Muscle of leg (tissue), 11 donors: ENCODE measurements around the gene CFD. TPM values are rescaled to one million over a fixed set of nuclear protein-coding genes. Genes with fewer than 3 reads are reported as not detected.

Experiments
- DNase-seq: peaks from one replicate; pipeline ENCODE4 v3.0.0; 2013
- H3K27ac ChIP-seq: one replicate; pipeline ENCODE4 v1.5.1; 2013; ENCODE audit warnings: mild to moderate bottlenecking, low read length, control low read depth
- H3K27me3 ChIP-seq: one replicate; pipeline ENCODE4 v1.6.1; 2013; ENCODE audit warnings: low read length; ENCODE audit not compliant: control insufficient read depth, insufficient read depth
- H3K36me3 ChIP-seq: one replicate; pipeline ENCODE4 v1.6.1; 2013; ENCODE audit warnings: low read length; ENCODE audit not compliant: control insufficient read depth, insufficient read depth
- H3K4me1 ChIP-seq: one replicate; pipeline ENCODE4 v1.6.1; 2013; ENCODE audit warnings: low read length; ENCODE audit not compliant: control insufficient read depth, insufficient read depth
- H3K4me3 ChIP-seq: one replicate; pipeline ENCODE4 v1.5.1; 2013; ENCODE audit warnings: low read length, control low read depth
- H3K9me3 ChIP-seq: replicated peaks from 2 replicates; pipeline ENCODE4 v1.6.1; 2013; ENCODE audit warnings: low read depth, low read length; ENCODE audit not compliant: control insufficient read depth
- WGBS: methylation state at CpG from one replicate; pipeline ENCODE4 v1.1.5; 2013; ENCODE audit warnings: missing lambda C conversion rate; ENCODE audit not compliant: insufficient coverage; 5-methylcytosine and 5-hydroxymethylcytosine counted together
- polyA plus RNA-seq, 8 donors: library from polyadenylated mRNA; unstranded; fragments of 120-200 nt; gene quantifications; one replicate each; pipeline versions ENCODE4 v1.2.1 to v1.2.3, GENCODE V29; 2013; ENCODE audit warnings: inconsistent platforms in 1 of 8, low replicate concordance in 1 of 8; ENCODE audit not compliant: insufficient read length in 8 of 8, insufficient read depth in 1 of 8
- total RNA-seq: library from RNA; stranded (reverse); fragments of 120-200 nt; gene quantifications from one replicate; pipeline ENCODE4 v1.2.4, GENCODE V29; 2013

Gene CFD
- total and polyA plus RNA-seq, 9 donors, result 1.1 to 8.7 (median 1.9) TPM

DNA sequence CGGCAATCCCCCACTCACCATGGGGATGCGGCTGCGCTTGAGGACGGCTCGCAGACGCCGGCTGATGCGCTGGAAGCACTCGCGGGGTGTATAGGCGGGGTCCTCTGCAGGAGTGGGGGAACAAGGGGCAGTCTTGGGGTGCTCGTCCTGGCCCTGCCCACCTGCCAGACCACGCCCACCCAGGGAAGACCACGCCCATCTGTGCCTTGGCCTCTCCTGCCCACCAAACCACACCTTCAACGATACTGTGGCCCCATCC, 40.5 kb downstream of the CFD start:
- Histone ChIP-seq H3K9me3 (no peaks in the 10 kb centered on the region), H3K4me1 (peaks cover 10% of the 10 kb centered on the region), H3K36me3 (peaks cover 45% of the 10 kb centered on the region), H3K27ac (no peak overlapping the region), H3K4me3 (no peak overlapping the region), H3K27me3 (no peaks in the 10 kb centered on the region)
- 84% methylated on average over 5 of the region's 15 CpGs for WGBS
- no peak for DNase-seq

GRCh38 chr19:900302-901111, 41.0 kb downstream of the CFD start:
- no peak for DNase-seq

DNA sequence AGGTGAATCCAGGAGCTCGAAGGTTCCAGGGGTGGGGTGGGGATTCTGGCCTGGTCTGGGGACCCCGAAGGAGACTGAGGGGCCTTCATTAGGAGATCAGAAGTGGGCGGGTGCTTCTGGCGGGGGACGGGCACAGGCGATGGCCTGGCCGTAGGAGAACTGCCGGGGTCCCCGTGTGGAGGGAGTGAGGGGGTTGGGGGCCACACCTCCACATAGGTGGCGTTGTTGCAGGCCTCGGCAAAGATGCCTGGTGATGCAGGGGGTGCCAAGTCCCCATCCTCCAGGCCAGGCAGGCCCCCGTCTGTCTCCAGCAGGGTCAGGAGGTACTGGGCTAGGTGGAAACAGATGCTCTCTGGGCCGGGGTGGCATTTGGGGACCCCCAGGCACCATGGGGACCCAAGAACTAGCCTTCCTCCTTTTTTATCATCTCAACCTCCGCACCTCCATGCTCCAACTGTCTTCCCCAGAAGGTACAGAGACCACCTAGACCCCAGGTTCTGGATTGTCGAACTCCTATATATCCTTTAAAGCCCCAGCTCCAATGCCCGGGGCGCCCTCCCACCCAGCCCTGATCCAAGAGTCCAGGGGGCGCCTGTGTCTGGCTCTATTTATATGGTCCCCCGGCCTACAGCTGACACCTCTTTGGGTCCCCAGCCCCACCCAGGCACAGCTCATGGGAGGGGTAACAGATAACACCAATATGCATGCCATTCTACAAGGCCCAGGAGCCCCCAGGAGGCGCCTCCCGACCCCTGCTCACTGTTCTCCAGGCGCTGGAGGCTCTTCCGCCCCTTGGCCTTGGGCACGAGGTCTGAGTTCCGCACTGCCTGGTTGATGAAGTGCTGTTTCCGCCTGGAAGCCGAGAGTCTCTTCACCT, 42.0 kb downstream of the CFD start:
- H3K27me3 ChIP-seq, result no peaks in the 10 kb centered on the region
- 90% methylated on average over 24 of the region's 27 CpGs for WGBS
- peaks cover 10% of the 10 kb centered on the region for H3K4me1 ChIP-seq
- peaks cover 43% of the 10 kb centered on the region for H3K36me3 ChIP-seq
- no peak overlapping the region for H3K4me3 ChIP-seq
- DNase-seq, result no peak
- no peaks in the 10 kb centered on the region for H3K9me3 ChIP-seq
- no peak overlapping the region for H3K27ac ChIP-seq

More at GRCh38 chr19:900302-901111, 41.0 kb downstream of the CFD start:
- Histone ChIP-seq H3K4me1 (peaks cover 10% of the 10 kb centered on the region), H3K4me3 (no peak overlapping the region), H3K27me3 (no peaks in the 10 kb centered on the region), H3K9me3 (no peaks in the 10 kb centered on the region), H3K27ac (no peak overlapping the region), H3K36me3 (peaks cover 45% of the 10 kb centered on the region)
- 87% methylated on average over 18 of the region's 30 CpGs for WGBS

DNA sequence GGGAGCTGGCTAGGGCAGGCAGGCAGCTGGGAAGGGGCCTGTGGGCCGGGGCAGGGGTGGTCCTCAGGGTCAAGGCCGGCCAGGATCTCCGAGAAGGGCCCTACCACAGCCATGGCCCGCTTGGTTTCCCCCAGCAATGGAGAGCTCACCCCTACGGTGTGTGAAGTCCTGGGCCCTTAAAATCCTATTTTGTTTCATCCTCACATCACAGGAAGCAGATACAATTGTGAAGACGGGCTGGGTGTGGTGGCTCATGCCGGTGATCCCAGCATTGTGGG, 42.6 kb downstream of the CFD start:
- Histone ChIP-seq H3K4me1 (peaks cover 10% of the 10 kb centered on the region), H3K4me3 (no peak overlapping the region), H3K36me3 (peaks cover 37% of the 10 kb centered on the region), H3K9me3 (no peaks in the 10 kb centered on the region), H3K27me3 (no peaks in the 10 kb centered on the region), H3K27ac (no peak overlapping the region)
- DNase-seq, result no peak
- WGBS, result 100% methylated on average over 2 of the region's 7 CpGs

- no peak overlapping the region for H3K4me3 ChIP-seq
- 94% methylated on average over 12 of the region's 14 CpGs for WGBS
- H3K9me3 ChIP-seq, result no peaks in the 10 kb centered on the region
- H3K36me3 ChIP-seq, result peaks cover 31% of the 10 kb centered on the region
- no peak for DNase-seq
- H3K27ac ChIP-seq, result no peak overlapping the region
- H3K4me1 ChIP-seq, result peaks cover 10% of the 10 kb centered on the region
- no peaks in the 10 kb centered on the region for H3K27me3 ChIP-seq
These were observed 43.2 kb downstream of the CFD start for GRCh38 chr19:902446-903226.

DNA sequence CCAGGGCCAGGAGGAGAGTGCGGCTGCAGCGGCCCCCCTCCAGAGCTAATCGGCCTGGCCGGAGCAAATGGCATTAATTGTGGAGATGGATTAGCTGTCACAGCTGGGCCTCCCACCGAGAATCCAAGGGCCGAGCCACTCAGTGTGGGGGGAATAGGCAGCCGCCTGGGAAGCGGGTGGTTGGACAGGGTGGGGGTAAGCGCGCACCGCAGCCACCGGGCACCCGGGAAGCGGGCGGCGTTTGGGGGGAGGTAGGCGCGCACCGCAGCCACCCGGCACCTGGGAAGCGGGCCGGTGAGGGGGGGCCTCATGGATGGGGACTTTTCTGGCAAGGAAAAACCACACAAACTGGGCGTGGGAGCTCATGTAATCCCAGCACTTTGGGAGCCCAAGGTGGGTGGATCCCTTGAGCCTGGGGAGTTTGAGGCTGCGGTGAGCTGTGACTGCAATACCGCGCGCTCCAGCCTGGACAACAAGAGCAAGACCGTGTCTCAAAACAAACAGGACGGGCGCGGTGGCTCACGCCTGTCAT, 43.9 kb downstream of the CFD start:
- WGBS, result 37% methylated on average over 25 of the region's 32 CpGs
- no peaks in the 10 kb centered on the region for H3K27me3 ChIP-seq

GRCh38 chr19:904545-904944, 45.1 kb downstream of the CFD start:
- Histone ChIP-seq H3K4me3 (no peak overlapping the region), H3K36me3 (peaks cover 21% of the 10 kb centered on the region), H3K9me3 (no peaks in the 10 kb centered on the region), H3K27ac (no peak overlapping the region), H3K4me1 (peaks cover 10% of the 10 kb centered on the region), H3K27me3 (no peaks in the 10 kb centered on the region)
- WGBS, result 84% methylated on average over 7 of the region's 8 CpGs
- no peak for DNase-seq

More for the DNA sequence above, 43.9 kb downstream of the CFD start:
- DNase-seq, result no peak
- no peaks in the 10 kb centered on the region for H3K9me3 ChIP-seq
- H3K4me1 ChIP-seq, result peaks cover 10% of the 10 kb centered on the region
- H3K27ac ChIP-seq, result no peak overlapping the region
- no peak overlapping the region for H3K4me3 ChIP-seq
- H3K36me3 ChIP-seq, result peaks cover 31% of the 10 kb centered on the region

- Histone ChIP-seq H3K36me3 (peaks cover 9% of the 10 kb centered on the region), H3K27me3 (no peaks in the 10 kb centered on the region), H3K4me3 (no peak overlapping the region), H3K27ac (no peak overlapping the region), H3K4me1 (peaks cover 10% of the 10 kb centered on the region), H3K9me3 (no peaks in the 10 kb centered on the region)
- 83% methylated on average over 2 of the region's 7 CpGs for WGBS
- no peak for DNase-seq
These were observed 47.0 kb downstream of the CFD start for GRCh38 chr19:906480-906879.

- Histone ChIP-seq H3K27ac (no peak overlapping the region), H3K36me3 (peaks cover 2% of the 10 kb centered on the region), H3K4me1 (peaks cover 10% of the 10 kb centered on the region), H3K27me3 (no peaks in the 10 kb centered on the region), H3K4me3 (no peak overlapping the region), H3K9me3 (no peaks in the 10 kb centered on the region)
- DNase-seq, result no peak
- WGBS, result 80% methylated on average over 6 of the region's 14 CpGs
These were observed 47.9 kb downstream of the CFD start for GRCh38 chr19:907183-907853.
